NOMO-1 treated with dmso at 0.1 percent for 144 hours (cell line): ENCODE data around the gene SMPDL3B.
"Not testable (repeated sequence)": the region's sequence is repeated elsewhere in the genome, so short reads cannot be mapped to it uniquely, and the experiment has no call there.

Experiments
- DNase-seq: peaks from one replicate; lab custom pipeline; 2025; ENCODE audit not compliant: unreplicated experiment; lab: John Stamatoyannopoulos, UW

SMPDL3B gene

DNA sequence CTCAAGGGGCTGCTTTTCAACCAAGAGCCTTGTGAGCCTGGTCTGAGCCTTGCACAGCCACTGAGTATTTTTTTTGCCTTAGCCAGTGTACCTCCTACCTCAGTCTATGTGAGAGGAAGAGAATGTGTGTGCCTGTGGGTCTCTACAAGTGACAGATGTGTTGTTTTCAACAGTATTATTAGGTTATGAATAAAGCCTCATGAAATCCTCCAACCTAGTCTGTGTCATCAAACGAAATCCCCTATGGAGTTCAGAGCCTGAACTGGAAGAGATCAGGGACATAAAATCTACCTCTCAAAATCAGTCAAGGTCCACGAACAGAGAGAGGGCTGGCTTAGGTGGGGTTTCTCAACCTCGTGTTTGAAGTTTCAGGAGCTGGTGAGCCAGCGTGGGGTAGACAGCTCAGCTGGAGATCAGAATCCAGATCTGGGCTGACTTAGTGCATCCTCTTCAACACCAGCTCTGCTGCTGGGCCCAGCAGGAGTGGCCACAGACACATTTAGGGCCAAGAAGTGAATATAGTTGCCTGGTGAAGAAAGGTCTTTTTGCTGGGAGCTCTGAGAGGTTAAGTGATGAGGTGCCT lies 33.2 kb downstream of the SMPDL3B start:
- no peak for DNase-seq

DNA sequence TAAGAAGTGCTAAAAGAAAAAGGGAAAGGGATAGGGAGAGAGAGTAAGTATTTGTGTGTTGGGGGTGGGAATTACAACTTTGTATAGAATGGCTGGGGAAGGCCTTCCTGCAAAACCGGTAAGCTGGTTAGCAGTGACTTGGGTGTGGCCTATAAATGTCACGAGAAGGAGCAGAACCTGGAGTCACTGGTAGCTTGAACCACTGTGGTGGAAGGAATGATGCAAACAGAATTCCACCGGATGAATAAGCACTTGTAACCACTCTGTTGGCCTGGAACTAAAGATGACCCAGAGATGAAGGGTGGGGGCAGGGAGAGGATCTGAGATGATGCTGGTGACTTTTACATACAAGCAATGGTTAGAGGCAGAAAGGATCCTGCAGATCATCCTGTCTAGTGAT lies 33.9 kb downstream of the SMPDL3B start:
- no peak for DNase-seq

DNA sequence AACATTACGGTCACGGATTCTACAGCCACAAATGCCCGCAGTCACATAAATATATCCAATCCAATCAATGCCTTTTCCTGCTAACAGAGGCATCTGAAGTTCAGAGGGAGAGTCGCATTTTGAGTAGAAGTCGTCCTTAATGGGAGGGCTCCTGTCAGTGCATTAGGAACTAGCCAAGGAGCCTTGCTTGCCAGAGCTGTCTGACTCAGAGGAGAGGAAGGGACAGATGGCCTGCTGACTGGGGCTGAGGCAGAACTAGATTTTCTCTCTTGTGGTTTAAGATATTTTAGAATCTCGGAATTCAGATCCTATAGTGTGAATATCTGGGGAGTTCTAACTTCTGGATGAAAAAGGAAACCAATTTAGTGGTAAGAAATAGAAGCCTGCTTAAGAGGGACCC lies 35.6 kb downstream of the SMPDL3B start:
- no peak for DNase-seq

DNA sequence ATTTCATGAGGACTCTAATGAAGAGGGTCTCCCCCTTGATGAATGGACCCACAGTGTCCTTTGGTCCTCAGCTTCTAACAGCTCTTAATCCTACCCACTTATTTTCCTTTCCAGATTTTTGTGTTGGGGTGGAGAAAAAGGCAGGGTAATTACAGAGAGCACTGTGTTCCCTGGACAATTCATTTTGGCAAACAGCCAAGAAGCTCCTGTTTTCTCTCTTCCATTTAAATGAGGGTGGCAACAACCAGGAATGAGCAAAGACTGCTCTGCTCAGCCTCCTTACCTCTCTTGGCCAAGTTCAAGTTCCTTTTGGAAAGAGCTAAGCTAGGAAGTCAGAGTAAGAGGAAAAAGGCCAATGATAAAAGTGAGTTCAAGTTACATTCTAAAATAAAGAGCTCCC lies 36.9 kb downstream of the SMPDL3B start:
- no peak for DNase-seq

DNA sequence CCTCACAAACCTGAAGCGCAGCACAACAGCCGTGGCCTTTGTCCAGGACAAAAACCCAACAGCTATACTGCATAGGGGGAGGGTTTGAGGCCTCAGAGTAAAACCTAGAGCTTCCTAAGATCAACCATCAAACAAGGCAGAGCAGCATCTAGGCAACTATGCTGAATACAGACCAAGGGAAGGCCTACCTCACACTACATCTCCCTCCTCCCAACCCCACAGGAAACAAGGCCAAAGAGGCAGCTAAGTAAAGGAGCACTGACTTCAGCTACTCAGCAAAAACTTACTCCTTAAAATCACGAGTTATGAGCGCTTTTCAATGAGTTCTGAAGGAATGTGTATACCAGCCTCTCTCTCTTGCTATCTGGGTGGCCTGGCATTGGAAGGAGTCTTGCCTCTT lies 37.3 kb downstream of the SMPDL3B start:
- no peak for DNase-seq

DNA sequence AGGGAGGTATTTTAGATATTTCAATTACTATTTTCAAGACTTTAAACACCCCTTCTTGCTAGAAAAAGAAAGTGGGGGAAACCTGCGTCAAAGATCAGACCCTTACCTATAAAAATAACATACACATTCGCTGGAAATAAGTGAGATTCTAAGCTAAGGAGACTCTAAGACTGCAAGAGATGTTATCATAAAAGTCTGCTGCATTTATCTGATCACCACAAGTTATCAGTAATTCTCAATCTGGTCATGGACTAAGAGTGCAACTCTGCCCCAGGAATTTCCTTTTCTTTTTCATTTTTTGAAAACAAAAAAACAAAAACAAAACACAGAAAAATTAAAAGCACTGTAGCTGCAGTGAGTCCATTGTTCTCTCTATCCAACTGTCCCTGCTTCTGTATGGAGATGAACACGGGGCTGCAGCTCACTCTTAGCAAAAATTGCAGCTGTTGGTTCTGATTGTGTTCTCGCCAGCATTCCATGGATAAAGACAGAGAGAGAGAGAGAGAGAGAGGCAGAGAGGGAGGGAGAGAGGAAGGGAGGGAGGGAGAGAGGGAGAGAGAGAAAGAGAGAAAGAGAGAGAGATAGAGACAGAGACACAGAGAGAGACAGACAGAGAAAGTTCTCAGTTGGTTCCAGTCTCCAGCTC lies 39.1 kb downstream of the SMPDL3B start:
- DNase-seq, result no peak

DNA sequence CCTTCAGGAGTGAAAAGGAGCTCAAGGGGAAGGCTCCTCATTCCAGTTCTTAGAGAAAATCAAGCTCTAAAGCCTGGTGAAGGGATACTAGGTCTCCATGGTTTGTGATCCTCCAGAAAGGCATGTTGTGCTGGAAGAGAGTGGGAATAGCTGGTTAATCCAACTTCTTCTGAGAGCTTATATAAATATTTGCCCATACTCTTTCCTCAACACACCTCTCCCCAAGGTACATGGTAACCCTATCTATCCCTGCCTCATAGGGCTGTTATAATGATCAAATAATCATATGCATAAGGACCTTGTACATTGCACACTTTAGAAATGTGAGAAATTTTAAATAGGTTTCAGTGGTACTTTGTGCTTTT lies 39.6 kb downstream of the SMPDL3B start:
- DNase-seq, result no peak

DNA sequence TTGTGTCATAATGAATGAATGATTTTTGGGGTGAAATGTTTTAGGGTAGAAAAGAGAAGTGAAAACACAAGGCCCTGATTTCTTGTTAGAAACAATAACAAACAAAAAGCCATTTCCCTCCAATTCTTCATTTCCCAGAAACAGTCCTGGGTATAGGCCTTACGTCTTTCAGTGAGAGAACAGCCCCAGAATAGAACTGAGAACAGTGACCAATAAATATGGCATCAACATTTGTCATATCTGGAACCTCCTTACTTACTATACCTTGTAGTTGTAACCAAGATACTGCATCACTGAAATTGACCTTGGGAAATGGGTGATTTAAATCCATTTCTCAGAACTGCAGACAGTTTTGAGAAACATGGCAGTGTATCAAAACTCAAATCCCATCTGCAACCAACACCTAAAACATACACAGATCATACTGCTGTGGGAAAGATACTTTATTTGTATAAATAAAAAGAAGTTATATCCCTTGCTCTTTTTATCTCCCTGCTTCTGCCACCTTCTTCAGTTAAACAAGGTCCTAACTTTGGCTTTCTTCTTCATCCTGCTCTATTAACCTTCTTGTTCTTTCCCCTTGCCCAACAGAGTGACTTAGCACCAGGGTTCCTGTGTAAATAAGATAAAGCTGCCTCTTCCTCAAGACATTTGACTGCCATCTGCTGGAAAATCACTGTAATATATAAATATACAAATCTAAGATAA lies 44.5 kb downstream of the SMPDL3B start:
- peak; percentile 29 for DNase-seq

DNA sequence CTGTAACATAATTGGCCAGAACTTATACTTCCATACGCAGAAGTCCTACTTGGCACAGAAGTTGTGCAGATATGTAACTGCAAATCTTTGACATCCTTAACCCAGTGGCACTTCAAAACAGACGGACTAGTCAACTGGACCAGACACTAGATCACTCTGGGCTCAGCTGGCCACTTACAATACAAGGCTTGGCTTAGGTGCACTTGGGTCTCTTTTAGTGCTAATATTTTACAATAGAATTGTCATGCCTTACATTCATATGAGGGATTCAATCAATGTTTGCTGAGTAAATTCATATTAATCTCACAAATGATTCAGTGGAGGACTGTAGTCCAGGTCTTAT lies 45.0 kb downstream of the SMPDL3B start:
- DNase-seq, result no peak

DNA sequence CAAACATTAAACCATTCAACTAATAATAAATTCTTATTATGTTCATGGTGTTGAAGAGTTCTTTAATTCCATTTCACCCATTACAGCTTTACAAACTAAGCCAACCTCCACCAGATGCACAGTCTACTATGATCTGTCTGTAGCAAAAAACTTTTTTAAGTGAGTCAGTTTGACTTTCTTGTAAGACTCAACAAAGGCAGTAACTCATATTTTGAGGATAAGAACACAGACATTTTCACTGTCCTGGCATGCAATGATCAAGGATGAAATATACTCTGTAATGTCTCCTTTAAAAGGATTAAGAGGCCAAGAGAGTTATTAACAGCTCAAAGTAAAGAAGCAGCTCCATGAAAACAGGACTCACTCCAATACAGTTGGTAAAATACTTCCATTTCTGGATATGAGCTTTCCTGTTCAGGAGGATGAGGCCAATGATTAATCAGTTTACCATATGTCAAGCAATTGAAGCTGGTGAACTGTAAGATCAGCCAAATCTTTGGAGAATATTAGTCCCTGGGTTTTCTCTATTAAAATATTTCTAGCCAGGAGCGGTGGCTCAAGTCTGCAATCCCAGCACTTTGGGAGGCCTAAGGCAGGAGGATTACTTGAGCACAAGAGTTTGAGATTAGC lies 45.5 kb downstream of the SMPDL3B start:
- no peak for DNase-seq

DNA sequence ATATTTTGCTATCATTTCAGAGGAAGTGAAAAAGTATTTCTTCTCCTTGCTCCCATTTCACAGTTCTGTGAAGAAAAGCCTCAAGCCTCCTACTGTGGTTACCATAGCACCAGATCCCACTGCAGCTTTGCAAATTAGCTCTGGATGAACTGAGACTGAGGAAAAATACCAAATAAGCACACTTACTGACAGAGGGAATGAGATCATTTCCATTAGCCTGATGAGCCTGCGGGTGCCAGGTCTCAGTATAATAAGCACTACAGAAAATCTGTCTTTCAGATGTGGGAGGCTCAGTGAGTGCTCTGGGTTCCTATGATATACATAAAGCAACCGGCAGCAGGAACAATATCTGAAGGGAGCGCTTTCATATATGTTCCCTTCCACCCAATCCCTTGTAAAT lies 46.3 kb downstream of the SMPDL3B start:
- DNase-seq, result no peak

DNA sequence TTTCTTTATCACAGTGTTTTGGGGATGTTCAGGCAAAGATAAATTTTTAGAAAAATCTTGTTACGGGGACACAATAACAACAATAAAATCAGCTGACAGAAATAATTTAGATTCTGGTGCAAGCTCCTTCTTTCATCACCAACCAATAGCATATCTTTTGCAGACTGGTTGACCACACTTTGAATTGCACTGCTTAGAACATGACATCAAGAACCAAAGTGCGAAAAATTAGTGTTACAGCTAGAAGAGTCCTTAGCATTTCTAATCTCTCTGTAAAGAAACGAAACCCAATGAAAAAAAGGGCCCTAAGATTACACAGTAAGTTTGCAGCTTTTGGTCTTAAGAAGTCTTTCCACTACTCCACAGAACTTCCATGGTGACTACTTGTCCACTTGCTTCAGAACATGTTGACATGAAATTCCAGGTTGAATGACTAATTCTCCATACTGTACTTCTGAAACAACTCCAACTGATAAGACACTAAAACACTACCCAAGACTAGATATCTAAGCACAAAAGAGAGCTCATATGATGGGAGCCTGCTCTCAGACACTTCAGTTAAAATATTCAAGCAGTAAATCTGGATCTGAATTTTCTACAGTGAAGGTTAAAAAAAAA lies 56.2 kb downstream of the SMPDL3B start:
- no peak for DNase-seq

DNA sequence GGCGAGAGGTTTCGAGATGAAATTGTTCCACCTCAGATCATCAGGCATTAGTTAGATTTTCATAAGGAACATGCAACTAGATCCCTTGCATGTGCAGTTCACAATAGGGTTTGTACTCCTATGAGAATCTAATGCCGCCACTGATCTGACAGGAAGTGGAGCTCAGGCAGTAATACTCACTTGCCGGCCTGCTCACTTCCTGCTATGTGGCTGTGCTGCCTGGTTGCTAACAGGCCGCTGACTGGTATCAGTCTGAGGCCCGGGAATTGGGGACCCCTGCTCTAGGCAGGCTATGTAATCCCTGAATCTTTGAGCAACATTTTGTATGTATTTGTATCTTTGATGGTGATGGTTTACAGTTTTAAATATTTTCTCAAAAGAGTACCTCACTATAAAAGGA lies 57.5 kb downstream of the SMPDL3B start:
- no peak for DNase-seq

DNA sequence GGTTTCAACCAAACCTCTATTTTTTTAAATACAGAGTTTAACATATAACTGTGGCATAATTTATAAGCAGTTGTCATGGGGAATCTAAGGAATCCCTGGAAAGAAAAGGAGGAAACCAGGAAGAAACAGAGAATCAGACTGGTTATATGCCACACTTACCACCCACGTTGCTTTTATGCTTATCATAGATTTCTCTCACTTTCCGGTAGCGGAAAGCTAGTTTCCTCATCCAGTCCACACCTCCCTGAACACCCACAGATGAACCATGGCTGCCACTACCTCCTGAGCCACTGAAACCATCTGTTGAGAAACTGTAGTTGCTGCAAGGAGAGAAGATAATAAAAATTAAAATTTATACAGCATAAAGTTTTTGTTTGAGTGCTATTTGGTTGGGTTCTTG lies 58.4 kb downstream of the SMPDL3B start:
- no peak for DNase-seq

DNA sequence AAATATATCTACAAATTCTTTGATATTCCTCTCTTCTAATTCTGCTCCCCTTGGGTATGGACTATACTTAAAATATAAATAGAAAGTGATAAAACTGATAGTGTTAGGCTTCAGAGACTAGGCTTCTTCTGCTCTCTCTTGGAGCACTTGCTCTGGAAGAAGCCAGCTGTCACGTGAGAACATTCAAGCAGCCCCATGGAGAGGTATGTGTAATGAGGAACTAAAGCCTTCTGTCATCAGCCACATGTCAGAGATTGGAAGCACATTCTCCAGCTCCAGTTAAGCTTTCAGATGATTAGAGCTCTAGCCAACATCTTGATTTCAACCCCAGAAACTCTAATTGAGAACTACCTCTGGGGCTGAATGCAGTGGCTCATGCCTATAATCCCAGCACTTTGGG lies 59.3 kb downstream of the SMPDL3B start:
- no peak for DNase-seq

DNA sequence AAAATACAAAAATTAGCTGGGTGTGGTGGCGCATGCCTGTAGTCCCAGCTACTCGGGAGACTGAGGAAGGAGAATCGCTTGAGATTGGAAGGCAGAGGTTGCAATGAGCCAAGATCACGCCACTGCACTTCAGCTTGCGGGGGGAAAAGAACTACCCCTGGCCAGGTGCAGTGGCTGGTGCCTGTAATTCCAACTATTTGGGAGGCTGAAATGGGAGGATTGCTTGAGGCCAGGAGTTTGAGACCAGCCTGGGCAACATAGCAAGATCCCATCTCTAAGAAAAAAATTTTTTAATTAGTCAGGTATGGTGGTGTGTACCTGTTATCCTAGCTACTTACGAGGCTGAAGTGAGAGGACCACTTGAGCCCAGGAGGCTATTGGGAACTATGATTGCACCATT lies 59.7 kb downstream of the SMPDL3B start:
- DNase-seq, result not testable (repeated sequence)

DNA sequence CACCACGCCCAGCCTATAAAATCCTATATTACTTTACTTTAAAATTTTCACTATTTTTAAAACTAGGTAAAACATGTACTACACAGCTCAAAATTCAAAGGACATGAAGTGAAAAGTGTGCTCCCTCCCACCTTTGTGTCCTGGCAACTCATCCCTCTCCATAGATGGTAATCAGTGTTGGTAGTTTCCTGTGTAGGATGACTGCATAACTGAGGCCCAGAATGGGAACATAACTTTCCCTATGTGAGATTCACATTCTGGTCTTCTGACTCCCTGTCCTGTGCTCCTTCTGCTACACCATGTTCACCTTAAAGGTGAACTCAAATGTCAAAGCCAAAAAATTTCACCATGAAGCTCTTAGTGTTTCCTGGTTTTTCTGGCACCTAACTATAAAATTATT lies 64.3 kb downstream of the SMPDL3B start:
- no peak for DNase-seq

DNA sequence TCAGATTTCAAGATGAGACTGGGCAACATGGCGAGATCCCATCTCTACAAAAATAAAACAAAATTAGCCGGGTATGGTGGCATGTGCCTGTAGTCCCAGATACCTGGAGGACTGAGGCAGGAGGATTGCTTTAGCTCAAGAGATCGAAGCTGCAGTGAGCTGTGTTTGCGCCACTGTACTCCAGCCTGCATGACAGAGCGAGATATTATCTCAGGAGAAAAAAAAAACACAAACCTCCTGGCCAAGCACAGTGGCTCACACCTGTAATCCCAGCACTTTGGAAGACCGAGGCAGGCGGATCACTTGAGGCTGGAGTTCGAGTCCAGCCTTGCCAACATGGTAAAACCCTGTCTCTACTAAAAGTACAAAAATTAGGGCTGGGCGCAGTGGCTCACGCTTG lies 67.8 kb downstream of the SMPDL3B start:
- no peak for DNase-seq

DNA sequence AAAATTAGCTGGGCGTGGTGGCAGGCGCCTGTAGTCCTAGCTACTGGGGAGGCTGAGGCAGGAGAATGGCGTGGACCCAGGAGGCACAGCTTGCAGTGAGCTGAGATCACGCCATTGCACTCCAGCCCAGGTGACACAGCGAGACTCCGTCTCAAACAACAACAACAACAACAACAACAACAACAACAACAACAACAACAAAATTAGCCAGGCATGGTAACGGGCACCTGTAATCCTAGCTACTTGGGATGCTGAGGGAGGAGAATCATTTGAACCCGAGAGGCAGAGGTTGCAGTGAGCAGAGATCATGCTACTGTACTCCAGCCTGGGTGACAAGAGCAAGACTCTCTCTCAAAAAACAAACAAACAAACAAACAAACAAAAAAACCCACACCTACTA lies 68.3 kb downstream of the SMPDL3B start:
- not testable (repeated sequence) for DNase-seq
